HS-27A (cell line): ENCODE results near the gene NFIC.
"Not testable (repeated sequence)": the region's sequence is repeated elsewhere in the genome, so short reads cannot be mapped to it uniquely, and the experiment has no call there.

Source experiments
- DNase-seq: peaks from one replicate; pipeline ENCODE4 v3.0.0-alpha.2; 2012; ENCODE audit warnings: low read depth, missing footprints

Gene NFIC

GRCh38 chr19:3423183-3423829, 56.9 kb downstream of the NFIC start:
- no peak for DNase-seq

GRCh38 chr19:3426433-3426832, 60.0 kb downstream of the NFIC start:
- no peak for DNase-seq

- DNase-seq: not testable (repeated sequence)
These were observed 63.9 kb downstream of the NFIC start for GRCh38 chr19:3430366-3430680.

- DNase-seq: no peak
These were observed 65.5 kb downstream of the NFIC start for GRCh38 chr19:3431760-3432397.

GRCh38 chr19:3433313-3433712, 66.9 kb downstream of the NFIC start:
- no peak for DNase-seq

- no peak for DNase-seq
These were observed 67.6 kb downstream of the NFIC start for GRCh38 chr19:3433805-3434540.

GRCh38 chr19:3434630-3435553, 68.5 kb downstream of the NFIC start:
- DNase-seq: peak; percentile 31

GRCh38 chr19:3440082-3440481, 73.7 kb downstream of the NFIC start:
- DNase-seq: no peak

GRCh38 chr19:3441089-3441985, 75.0 kb downstream of the NFIC start:
- DNase-seq: no peak

- DNase-seq: no peak
These were observed 75.6 kb downstream of the NFIC start for GRCh38 chr19:3441986-3442329.

- no peak for DNase-seq
These were observed 76.2 kb downstream of the NFIC start for GRCh38 chr19:3442487-3443071.

- DNase-seq: no peak
These were observed 77.7 kb downstream of the NFIC start for GRCh38 chr19:3443840-3444694.

GRCh38 chr19:3444695-3445234, 78.4 kb downstream of the NFIC start:
- DNase-seq: no peak

GRCh38 chr19:3446657-3447056, 80.3 kb downstream of the NFIC start:
- DNase-seq: not testable (repeated sequence)

- no peak for DNase-seq
These were observed 82.4 kb downstream of the NFIC start for GRCh38 chr19:3448616-3449334.

- DNase-seq: peak; percentile 90
These were observed 84.5 kb downstream of the NFIC start for GRCh38 chr19:3450796-3451411.

- no peak for DNase-seq
These were observed 85.1 kb downstream of the NFIC start for GRCh38 chr19:3451451-3451866.

- DNase-seq: no peak
These were observed 86.0 kb downstream of the NFIC start for GRCh38 chr19:3452171-3452941.
